Neural progenitor cell (in vitro differentiated cells): ENCODE results near the gene RHOA.

Experiments used
- CTCF ChIP-seq: fragments of 200-600 bp; sonication (generic); IDR thresholded peaks from 2 replicates; pipeline ENCODE4 v1.5.1; 2017; ENCODE audit warnings: antibody characterized with exemption, mild to moderate bottlenecking
- EZH2phosphoT487 ChIP-seq: fragments of 200-600 bp; sonication (generic); IDR thresholded peaks from 2 replicates; pipeline ENCODE4 v1.6.1; 2017; ENCODE audit warnings: antibody characterized with exemption

GRCh38 chr3:49403891-49404290 is 7.9 kb downstream of the RHOA start:
- TF ChIP-seq CTCF (no peak), EZH2phosphoT487 (no peak)
